K562 (cell line): Measurements from ENCODE around the gene NUSAP1. TPM values are rescaled to one million over a fixed set of nuclear protein-coding genes. Genes with fewer than 3 reads are reported as not detected.

ENCODE experiments used
- FOXM1 ChIP-seq, 2 experiments: fragments of 450-650 bp in 1 of 2; sonication (generic) in 1 of 2; formaldehyde crosslinking in 1 of 2; IDR thresholded peaks; 2 replicates each; pipeline versions ENCODE4 v1.6.1 to v1.9.0; 2017 to 2022; ENCODE audit warnings: low read depth in 2 of 2, mild to moderate bottlenecking in 2 of 2, missing genetic modification reagents in 1 of 2, moderate library complexity in 1 of 2
- GABPA ChIP-seq: fragments of 200-800 bp; sonication (Bioruptor generic); conservative IDR thresholded peaks from 2 replicates; pipeline ENCODE4 v1.6.1; 2016; ENCODE audit warnings: low read depth, missing genetic modification characterization, missing compliant biosample characterization
- HDAC1 ChIP-seq, 2 experiments: fragments of 450-650 bp; IDR thresholded peaks; 2 replicates each; pipeline ENCODE4 v1.6.1; 2016 to 2017; ENCODE audit warnings: inconsistent platforms in 1 of 2, mild to moderate bottlenecking in 1 of 2, moderate library complexity in 1 of 2
- JUN ChIP-seq, 2 experiments: sonication (generic) in 1 of 2; formaldehyde crosslinking in 1 of 2; IDR thresholded peaks; 2 replicates each; pipeline versions ENCODE4 v1.6.1 to v1.8.0; 2012 to 2022; ENCODE audit warnings: borderline replicate concordance in 2 of 2, mild to moderate bottlenecking in 2 of 2, improper control_type of control experiment in 1 of 2, low read depth in 1 of 2, low read length in 1 of 2, missing genetic modification reagents in 1 of 2
- NFATC3 ChIP-seq: fragments of 450-650 bp; IDR thresholded peaks from 2 replicates; pipeline ENCODE4 v1.6.1; 2017; ENCODE audit warnings: mild to moderate bottlenecking
- PML ChIP-seq: IDR thresholded peaks from 2 replicates; pipeline ENCODE4 v1.6.1; 2012; ENCODE audit warnings: low read length, inconsistent platforms
- POLR2B ChIP-seq: fragments of 450-650 bp; IDR thresholded peaks from 2 replicates; pipeline ENCODE4 v1.6.1; 2018; ENCODE audit warnings: low read depth; ENCODE audit not compliant: partially characterized antibody
- TAF1 ChIP-seq: IDR thresholded peaks from 2 replicates; pipeline ENCODE4 v1.6.1; 2011; ENCODE audit warnings: mild to moderate bottlenecking, low read length, moderate library complexity; ENCODE audit not compliant: insufficient read depth, control insufficient read depth, severe bottlenecking; ENCODE audit errors: extremely low read depth
- ZBTB7A ChIP-seq: IDR thresholded peaks from 2 replicates; pipeline ENCODE4 v1.6.1; 2011; ENCODE audit warnings: low read depth, mild to moderate bottlenecking, low read length, moderate library complexity, borderline replicate concordance; ENCODE audit not compliant: control insufficient read depth
- ZBTB8A ChIP-seq: fragments of 450-650 bp; IDR thresholded peaks from 2 replicates; pipeline ENCODE4 v1.6.1; 2018; ENCODE audit warnings: mild to moderate bottlenecking, moderate library complexity; ENCODE audit not compliant: partially characterized antibody
- ZNF175 ChIP-seq: fragments of 200-800 bp; sonication (Bioruptor generic); IDR thresholded peaks from 2 replicates; pipeline ENCODE4 v1.6.1; 2016; ENCODE audit warnings: low read depth, mild to moderate bottlenecking, missing genetic modification characterization, missing compliant biosample characterization
- polyA plus RNA-seq, 8 experiments: library from polyadenylated mRNA; depleted of rRNA in 4 of 8; stranded (reverse) in 5 of 8; unstranded in 3 of 8; fragments of >200 nt; fragmentation: Nextera tagmentation in 2 of 8; fragmentation: Illumina TruSeq in 1 of 8; extraction: Ambion mirVana in 2 of 8; extraction: Trizol in 1 of 8; gene quantifications; 2 replicates each; pipeline versions ENCODE4 v1.2.1 to v1.2.3, GENCODE V29; 2011 to 2014; ENCODE audit warnings: inconsistent platforms in 1 of 8, missing spikeins in 1 of 8
- total RNA-seq, 7 experiments: library from RNA; depleted of rRNA in 6 of 7; stranded (reverse); fragments of >200 nt in 6 of 7; fragmentation: Illumina TruSeq in 2 of 7; extraction: Trizol in 2 of 7; gene quantifications; 2 replicates each; pipeline versions ENCODE4 v1.2.1 to v1.2.3, GENCODE V29; 2011 to 2021; ENCODE audit warnings: low replicate concordance in 1 of 7
- TF ChIP-seq, protein P1 (sequence below): sonication (generic); formaldehyde crosslinking; IDR thresholded peaks from 2 replicates; pipeline ENCODE4 v1.8.0; 2023; ENCODE audit warnings: mild to moderate bottlenecking, missing genetic modification reagents
- TF ChIP-seq, protein P2 (sequence below): fragments of 250-450 bp; sonication (Bioruptor Pico); IDR thresholded peaks from 2 replicates; pipeline ENCODE4 v1.4.0; 2020; ENCODE audit warnings: mild to moderate bottlenecking, moderate library complexity
- TF ChIP-seq, protein P3 (sequence below): fragments of 250-450 bp; sonication (Bioruptor Pico); IDR thresholded peaks from 2 replicates; pipeline ENCODE4 v1.4.0; 2020; ENCODE audit warnings: mild to moderate bottlenecking, moderate library complexity, borderline replicate concordance

NUSAP1 gene
- total and polyA plus RNA-seq, 9 of the 15 experiments (the other 6 are each of a cell fraction or from before 2014, with no cell fraction given): 119 to 266 (median 227) TPM

DNA sequence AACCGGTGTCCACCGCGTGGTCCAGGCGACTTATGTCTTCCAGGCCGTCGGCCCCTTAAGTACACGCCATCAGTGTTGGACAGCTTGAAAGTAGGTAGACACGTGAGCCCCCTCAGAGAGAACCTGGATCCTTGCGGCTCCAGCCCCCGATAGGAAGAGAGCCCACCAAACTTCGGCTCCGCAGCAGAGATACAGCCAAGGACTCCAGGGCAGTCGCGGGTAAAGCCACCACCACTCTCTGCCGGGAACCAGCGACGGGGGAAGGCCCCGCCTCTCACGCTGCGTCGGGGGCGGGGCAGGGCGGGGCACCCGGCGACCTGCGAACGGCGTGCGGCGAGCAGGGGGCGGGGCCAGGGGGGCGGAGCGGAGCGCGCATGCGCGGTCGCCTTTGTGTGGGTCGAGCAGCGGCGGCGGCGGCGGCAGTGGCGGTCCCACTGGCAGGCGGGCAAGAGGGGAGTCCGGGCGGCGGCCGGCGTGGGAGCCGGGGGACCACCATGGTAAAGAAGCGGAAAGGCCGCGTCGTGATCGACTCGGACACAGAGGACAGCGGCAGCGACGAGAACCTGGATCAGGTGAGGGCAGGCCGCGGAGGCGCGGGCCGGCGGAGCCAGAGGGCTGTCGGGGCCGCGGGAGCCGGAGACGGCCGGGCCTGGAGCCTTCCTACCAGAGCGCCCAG lies 84.2 kb downstream of the NUSAP1 start, which contains the start of gene RTF1 (continued):
- TF ChIP-seq, protein P1, sequence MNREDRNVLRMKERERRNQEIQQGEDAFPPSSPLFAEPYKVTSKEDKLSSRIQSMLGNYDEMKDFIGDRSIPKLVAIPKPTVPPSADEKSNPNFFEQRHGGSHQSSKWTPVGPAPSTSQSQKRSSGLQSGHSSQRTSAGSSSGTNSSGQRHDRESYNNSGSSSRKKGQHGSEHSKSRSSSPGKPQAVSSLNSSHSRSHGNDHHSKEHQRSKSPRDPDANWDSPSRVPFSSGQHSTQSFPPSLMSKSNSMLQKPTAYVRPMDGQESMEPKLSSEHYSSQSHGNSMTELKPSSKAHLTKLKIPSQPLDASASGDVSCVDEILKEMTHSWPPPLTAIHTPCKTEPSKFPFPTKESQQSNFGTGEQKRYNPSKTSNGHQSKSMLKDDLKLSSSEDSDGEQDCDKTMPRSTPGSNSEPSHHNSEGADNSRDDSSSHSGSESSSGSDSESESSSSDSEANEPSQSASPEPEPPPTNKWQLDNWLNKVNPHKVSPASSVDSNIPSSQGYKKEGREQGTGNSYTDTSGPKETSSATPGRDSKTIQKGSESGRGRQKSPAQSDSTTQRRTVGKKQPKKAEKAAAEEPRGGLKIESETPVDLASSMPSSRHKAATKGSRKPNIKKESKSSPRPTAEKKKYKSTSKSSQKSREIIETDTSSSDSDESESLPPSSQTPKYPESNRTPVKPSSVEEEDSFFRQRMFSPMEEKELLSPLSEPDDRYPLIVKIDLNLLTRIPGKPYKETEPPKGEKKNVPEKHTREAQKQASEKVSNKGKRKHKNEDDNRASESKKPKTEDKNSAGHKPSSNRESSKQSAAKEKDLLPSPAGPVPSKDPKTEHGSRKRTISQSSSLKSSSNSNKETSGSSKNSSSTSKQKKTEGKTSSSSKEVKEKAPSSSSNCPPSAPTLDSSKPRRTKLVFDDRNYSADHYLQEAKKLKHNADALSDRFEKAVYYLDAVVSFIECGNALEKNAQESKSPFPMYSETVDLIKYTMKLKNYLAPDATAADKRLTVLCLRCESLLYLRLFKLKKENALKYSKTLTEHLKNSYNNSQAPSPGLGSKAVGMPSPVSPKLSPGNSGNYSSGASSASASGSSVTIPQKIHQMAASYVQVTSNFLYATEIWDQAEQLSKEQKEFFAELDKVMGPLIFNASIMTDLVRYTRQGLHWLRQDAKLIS (CRISPR knock-in tag): peak; percentile 32; the same call in 1 of the 2 replicates
- peak in 1 of 2 experiments; percentile 95; a peak in 2 of 4 replicates for TF ChIP-seq HDAC1 (IDR thresholded peaks at IDR 0.05)
- TF ChIP-seq ZBTB8A: no peak
- TF ChIP-seq GABPA (tag): no peak
- TF ChIP-seq NFATC3: no peak
- TF ChIP-seq JUN (IDR thresholded peaks at IDR 0.05; ENCODE audit: borderline replicate concordance, low read depth, low read length): peak; percentile 46; the same call in 1 of the 2 replicates
- no peak; the same call in 1 of the 2 replicates for TF ChIP-seq JUN (CRISPR knock-in tag; IDR thresholded peaks at IDR 0.05; ENCODE audit: borderline replicate concordance)
- TF ChIP-seq, protein P2, sequence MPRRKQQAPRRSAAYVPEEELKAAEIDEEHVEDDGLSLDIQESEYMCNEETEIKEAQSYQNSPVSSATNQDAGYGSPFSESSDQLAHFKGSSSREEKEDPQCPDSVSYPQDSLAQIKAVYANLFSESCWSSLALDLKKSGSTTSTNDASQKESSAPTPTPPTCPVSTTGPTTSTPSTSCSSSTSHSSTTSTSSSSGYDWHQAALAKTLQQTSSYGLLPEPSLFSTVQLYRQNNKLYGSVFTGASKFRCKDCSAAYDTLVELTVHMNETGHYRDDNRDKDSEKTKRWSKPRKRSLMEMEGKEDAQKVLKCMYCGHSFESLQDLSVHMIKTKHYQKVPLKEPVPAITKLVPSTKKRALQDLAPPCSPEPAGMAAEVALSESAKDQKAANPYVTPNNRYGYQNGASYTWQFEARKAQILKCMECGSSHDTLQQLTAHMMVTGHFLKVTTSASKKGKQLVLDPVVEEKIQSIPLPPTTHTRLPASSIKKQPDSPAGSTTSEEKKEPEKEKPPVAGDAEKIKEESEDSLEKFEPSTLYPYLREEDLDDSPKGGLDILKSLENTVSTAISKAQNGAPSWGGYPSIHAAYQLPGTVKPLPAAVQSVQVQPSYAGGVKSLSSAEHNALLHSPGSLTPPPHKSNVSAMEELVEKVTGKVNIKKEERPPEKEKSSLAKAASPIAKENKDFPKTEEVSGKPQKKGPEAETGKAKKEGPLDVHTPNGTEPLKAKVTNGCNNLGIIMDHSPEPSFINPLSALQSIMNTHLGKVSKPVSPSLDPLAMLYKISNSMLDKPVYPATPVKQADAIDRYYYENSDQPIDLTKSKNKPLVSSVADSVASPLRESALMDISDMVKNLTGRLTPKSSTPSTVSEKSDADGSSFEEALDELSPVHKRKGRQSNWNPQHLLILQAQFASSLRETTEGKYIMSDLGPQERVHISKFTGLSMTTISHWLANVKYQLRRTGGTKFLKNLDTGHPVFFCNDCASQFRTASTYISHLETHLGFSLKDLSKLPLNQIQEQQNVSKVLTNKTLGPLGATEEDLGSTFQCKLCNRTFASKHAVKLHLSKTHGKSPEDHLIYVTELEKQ (CRISPR knock-in tag): no peak
- TF ChIP-seq, protein P3, sequence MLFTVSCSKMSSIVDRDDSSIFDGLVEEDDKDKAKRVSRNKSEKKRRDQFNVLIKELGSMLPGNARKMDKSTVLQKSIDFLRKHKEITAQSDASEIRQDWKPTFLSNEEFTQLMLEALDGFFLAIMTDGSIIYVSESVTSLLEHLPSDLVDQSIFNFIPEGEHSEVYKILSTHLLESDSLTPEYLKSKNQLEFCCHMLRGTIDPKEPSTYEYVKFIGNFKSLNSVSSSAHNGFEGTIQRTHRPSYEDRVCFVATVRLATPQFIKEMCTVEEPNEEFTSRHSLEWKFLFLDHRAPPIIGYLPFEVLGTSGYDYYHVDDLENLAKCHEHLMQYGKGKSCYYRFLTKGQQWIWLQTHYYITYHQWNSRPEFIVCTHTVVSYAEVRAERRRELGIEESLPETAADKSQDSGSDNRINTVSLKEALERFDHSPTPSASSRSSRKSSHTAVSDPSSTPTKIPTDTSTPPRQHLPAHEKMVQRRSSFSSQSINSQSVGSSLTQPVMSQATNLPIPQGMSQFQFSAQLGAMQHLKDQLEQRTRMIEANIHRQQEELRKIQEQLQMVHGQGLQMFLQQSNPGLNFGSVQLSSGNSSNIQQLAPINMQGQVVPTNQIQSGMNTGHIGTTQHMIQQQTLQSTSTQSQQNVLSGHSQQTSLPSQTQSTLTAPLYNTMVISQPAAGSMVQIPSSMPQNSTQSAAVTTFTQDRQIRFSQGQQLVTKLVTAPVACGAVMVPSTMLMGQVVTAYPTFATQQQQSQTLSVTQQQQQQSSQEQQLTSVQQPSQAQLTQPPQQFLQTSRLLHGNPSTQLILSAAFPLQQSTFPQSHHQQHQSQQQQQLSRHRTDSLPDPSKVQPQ (CRISPR knock-in tag): no peak
- peak; percentile 57 for TF ChIP-seq POLR2B
- no peak for TF ChIP-seq ZNF175 (CRISPR knock-in tag)
- peak; percentile 34; the same call in 1 of the 2 replicates for TF ChIP-seq ZBTB7A
- peak; percentile 79 for TF ChIP-seq TAF1
- TF ChIP-seq FOXM1 (IDR thresholded peaks at IDR 0.05; ENCODE audit: low read depth): no peak
- no peak for TF ChIP-seq FOXM1 (CRISPR knock-in tag; IDR thresholded peaks at IDR 0.05; ENCODE audit: low read depth)
- peak; percentile 59; the same call in 1 of the 2 replicates for TF ChIP-seq PML
